ENCODE data around the gene NANP. TPM values are rescaled to one million over a fixed set of nuclear protein-coding genes. Genes with fewer than 3 reads are reported as not detected.
"Not testable (repeated sequence)": the region's sequence is repeated elsewhere in the genome, so short reads cannot be mapped to it uniquely, and the experiment has no call there.

The NANP gene
- total RNA-seq, 4 donors from 2014 or later = 2.8 to 4.4 (median 3.5) TPM

DNA sequence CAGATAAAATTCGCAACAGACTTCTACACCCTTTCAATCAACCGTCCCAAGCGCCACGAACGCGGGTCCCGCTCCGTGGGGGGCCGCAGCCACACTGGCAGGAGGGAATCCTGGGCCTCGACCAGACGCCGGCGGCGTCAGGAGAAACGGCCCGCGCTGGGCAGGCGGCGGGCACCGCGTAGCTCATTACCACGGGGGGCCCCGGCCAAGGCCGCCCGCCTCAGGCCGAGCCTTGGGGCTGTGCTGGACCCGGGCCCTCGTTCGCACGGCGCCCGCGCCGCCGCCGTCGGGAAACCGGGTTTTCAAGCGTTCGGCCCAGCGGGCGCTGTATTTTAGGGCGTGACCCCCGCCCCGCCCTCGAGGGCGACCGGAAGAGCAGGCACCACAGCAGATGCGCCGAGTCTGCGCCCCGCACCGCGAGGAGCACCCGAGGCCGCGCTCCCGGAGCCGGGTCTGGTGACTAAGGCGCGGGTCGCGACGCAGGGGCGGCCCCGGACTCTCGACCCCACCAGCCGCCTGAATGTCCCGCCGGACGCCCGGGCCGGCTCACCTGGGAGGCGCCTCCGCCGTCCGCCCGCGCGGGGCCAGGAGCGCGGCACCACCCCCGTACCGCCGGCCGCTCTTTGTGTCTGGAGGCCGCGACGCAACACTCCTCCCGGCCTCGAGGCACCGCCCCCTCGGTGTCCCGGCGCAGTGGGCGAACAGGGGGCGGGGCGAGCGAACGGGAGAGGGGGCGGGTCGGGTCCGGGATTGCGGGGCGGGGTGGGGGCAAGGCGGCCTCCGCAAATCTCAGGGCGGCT, 38.7 kb downstream of the NANP start, which contains the start of gene NINL:
NINL (minus strand) TSS at position 627 of the 800 bp plus-strand sequence. CDS start 58,944 bp downstream, outside the sequence.
- Histone ChIP-seq H3K36me3 (no peaks in the 10 kb centered on the region), H3K9me3 (no peaks in the 10 kb centered on the region), H3K4me3 (peak within 1 kb of the TSS; percentile 67), H3K4me1 (peaks cover 18% of the 10 kb centered on the region), H3K27ac (no peak within 1 kb of the TSS), H3K27me3 (no peaks in the 10 kb centered on the region)
- TF ChIP-seq POLR2A (IDR thresholded peaks at IDR 0.05) = no peak
- no peak for TF ChIP-seq EP300 (IDR thresholded peaks at IDR 0.05)
- peak; percentile 73 to 78 for DNase-seq (ENCODE audit: low spot score in 2 of 2)
- WGBS = 11% methylated on average over 9 of the region's 108 CpGs

- WGBS = 88% methylated on average over 7 of the region's 7 CpGs
- H3K27me3 ChIP-seq; H3K4me3 ChIP-seq; H3K36me3 ChIP-seq; DNase-seq (ENCODE audit: low spot score in 2 of 2); H3K9me3 ChIP-seq; H3K27ac ChIP-seq: not testable (repeated sequence)
- H3K4me1 ChIP-seq = peaks cover 18% of the 10 kb centered on the region
Measured at GRCh38 chr20:25583607-25584006, 40.2 kb downstream of the NANP start.

GRCh38 chr20:25580711-25581110, 43.1 kb downstream of the NANP start:
- no peaks in the 10 kb centered on the region for H3K27me3 ChIP-seq
- H3K4me1 ChIP-seq = peaks cover 18% of the 10 kb centered on the region
- H3K36me3 ChIP-seq = no peaks in the 10 kb centered on the region
- no peak for DNase-seq (ENCODE audit: low spot score in 2 of 2)
- no peak overlapping the region for H3K4me3 ChIP-seq
- WGBS = 57% methylated on average over 4 of the region's 4 CpGs
- H3K9me3 ChIP-seq = no peaks in the 10 kb centered on the region
- TF ChIP-seq EP300 (IDR thresholded peaks at IDR 0.05) = no peak
- TF ChIP-seq CTCF (IDR thresholded peaks at IDR 0.05) = no peak
- TF ChIP-seq POLR2AphosphoS5 (IDR thresholded peaks at IDR 0.05) = no peak
- TF ChIP-seq POLR2A (IDR thresholded peaks at IDR 0.05) = no peak
- H3K27ac ChIP-seq = no peak overlapping the region

GRCh38 chr20:25579081-25579770, 44.6 kb downstream of the NANP start:
- 70% methylated on average over 7 of the region's 11 CpGs for WGBS
- H3K4me3 ChIP-seq = no peak overlapping the region
- no peak for TF ChIP-seq POLR2A (IDR thresholded peaks at IDR 0.05)
- no peak for TF ChIP-seq CTCF (IDR thresholded peaks at IDR 0.05)
- TF ChIP-seq POLR2AphosphoS5 (IDR thresholded peaks at IDR 0.05) = no peak
- no peak for TF ChIP-seq EP300 (IDR thresholded peaks at IDR 0.05)
- H3K27ac ChIP-seq = no peak overlapping the region
- H3K4me1 ChIP-seq = peaks cover 7% of the 10 kb centered on the region
- H3K27me3 ChIP-seq = no peaks in the 10 kb centered on the region
- no peak for DNase-seq (ENCODE audit: low spot score in 2 of 2)
- H3K9me3 ChIP-seq = no peaks in the 10 kb centered on the region
- no peaks in the 10 kb centered on the region for H3K36me3 ChIP-seq

DNA sequence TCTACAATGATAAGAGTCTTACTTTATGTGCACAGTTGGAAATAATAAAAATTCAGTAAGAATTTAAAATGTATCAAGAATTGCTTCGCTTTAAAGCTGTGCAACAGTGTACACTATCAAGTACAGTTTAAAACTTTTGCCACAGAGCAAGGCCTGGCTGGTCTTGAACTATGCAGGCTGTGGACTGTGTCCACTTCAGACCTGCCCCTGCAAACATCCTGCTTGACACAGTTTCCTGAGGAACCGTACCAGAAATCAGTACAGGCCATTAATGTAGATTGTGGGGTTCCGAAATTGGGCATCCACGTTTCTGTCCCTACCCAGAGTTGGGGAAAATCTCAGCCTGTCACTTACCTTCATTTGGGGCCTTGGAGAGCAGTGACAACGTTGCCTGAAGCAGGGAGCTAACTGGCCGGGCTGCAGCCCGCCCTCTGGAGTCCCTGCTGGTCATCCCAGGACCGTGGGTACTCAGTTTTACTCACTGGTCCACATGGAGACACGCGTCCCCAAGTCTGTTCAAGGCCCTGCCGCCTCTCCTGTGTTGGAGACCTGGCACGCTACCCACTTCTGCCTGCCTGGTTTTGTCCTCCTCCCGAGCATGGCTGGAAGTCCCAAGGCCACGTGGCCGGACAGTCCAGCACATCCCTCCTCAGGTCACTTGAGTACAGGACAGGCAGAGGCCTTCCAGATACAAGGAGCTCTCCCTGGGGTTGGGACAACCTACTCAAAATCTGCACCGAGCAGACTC, 46.9 kb downstream of the NANP start:
- Histone ChIP-seq H3K27me3 (no peaks in the 10 kb centered on the region), H3K4me1 (peaks cover 6% of the 10 kb centered on the region), H3K4me3 (no peak overlapping the region), H3K27ac (no peak overlapping the region), H3K9me3 (no peaks in the 10 kb centered on the region), H3K36me3 (no peaks in the 10 kb centered on the region)
- WGBS = 89% methylated on average over 15 of the region's 16 CpGs
- no peak for TF ChIP-seq CTCF (IDR thresholded peaks at IDR 0.05)
- TF ChIP-seq POLR2A (IDR thresholded peaks at IDR 0.05) = no peak
- no peak for TF ChIP-seq POLR2AphosphoS5 (IDR thresholded peaks at IDR 0.05)
- no peak for TF ChIP-seq EP300 (IDR thresholded peaks at IDR 0.05)
- no peak for DNase-seq (ENCODE audit: low spot score in 2 of 2)

DNA sequence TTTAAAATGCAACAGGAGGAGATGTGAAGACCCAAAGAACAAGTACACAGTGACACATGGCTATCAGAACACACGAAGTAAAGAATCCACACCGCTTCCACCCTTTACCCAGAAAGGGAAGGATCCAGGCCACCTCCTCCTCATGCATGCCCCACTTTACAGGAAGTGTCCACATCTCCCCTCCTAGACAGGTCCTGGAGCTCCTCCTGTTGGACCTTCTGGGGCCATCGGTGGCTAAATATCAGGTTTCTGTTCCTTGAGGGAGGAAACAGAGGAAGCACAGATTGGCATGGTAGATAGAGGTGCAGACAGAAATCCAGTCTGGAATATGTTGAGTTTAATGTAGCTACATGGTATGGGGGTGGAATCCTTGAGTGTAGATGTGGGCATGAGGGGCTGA, 49.4 kb downstream of the NANP start:
- 87% methylated on average over 3 of the region's 3 CpGs for WGBS
- DNase-seq (ENCODE audit: low spot score in 2 of 2) = no peak
- Histone ChIP-seq H3K27ac (no peak overlapping the region), H3K36me3 (no peaks in the 10 kb centered on the region), H3K9me3 (no peaks in the 10 kb centered on the region), H3K4me3 (no peak overlapping the region), H3K27me3 (no peaks in the 10 kb centered on the region), H3K4me1 (no peaks in the 10 kb centered on the region)
- TF ChIP-seq POLR2AphosphoS5 (IDR thresholded peaks at IDR 0.05) (no peak), EP300 (IDR thresholded peaks at IDR 0.05) (no peak), CTCF (IDR thresholded peaks at IDR 0.05) (no peak)

Data from suprapubic skin (tissue), 4 donors.